ENCODE measurements around the gene MLLT3. TPM values are rescaled to one million over a fixed set of nuclear protein-coding genes. Genes with fewer than 3 reads are reported as not detected.
"Not testable (repeated sequence)": the region's sequence is repeated elsewhere in the genome, so short reads cannot be mapped to it uniquely, and the experiment has no call there.

The MLLT3 gene
- total RNA-seq, 1 experiment from 2014 or later: 21.6 TPM

GRCh38 chr9:20659474-20659967 lies 37.2 kb upstream of the MLLT3 start:
- H4K20me1 ChIP-seq (ENCODE audit: insufficient read depth): no peaks in the 10 kb centered on the region
- no peaks in the 10 kb centered on the region for H3K27me3 ChIP-seq (ENCODE audit: insufficient read depth, low read depth)
- H3K79me2 ChIP-seq (ENCODE audit: low read depth): no peaks in the 10 kb centered on the region
- no TSS peak for BruUV-seq (replicated peaks)
- no peaks in the 10 kb centered on the region for H3K9me3 ChIP-seq (ENCODE audit: insufficient read depth, low read depth)
- no peaks in the 10 kb centered on the region for H3K4me1 ChIP-seq (replicated peaks; ENCODE audit: insufficient read depth)
- TF ChIP-seq EZH2 (IDR thresholded peaks at IDR 0.05; ENCODE audit: low read depth): no peak
- no peak for TF ChIP-seq CTCF (conservative IDR thresholded peaks at IDR 0.05)
- no peak overlapping the region for H2AFZ ChIP-seq
- H3K4me2 ChIP-seq: no peak overlapping the region
- intact Hi-C loops (cut with micrococcal nuclease; ENCODE audit: unreplicated experiment): no loop called here
- no peaks in the 10 kb centered on the region for H3F3A ChIP-seq (ENCODE audit: insufficient read depth, low read depth)
- H3K9me2 ChIP-seq (ENCODE audit: insufficient read depth): no peaks in the 10 kb centered on the region
- DNase-seq: no peak
- ChIA-PET CTCF (no interaction called here), POLR2A (ENCODE audit: unreplicated experiment) (no interaction called here)
- H3K36me3 ChIP-seq (ENCODE audit: low read depth): no peaks in the 10 kb centered on the region
- no peak overlapping the region for H3K4me3 ChIP-seq
- H3K27ac ChIP-seq: no peak overlapping the region

- Histone ChIP-seq H3K27ac (no peak overlapping the region), H3F3A (ENCODE audit: insufficient read depth, low read depth) (no peaks in the 10 kb centered on the region), H2AFZ (no peak overlapping the region), H3K27me3 (ENCODE audit: insufficient read depth, low read depth) (no peaks in the 10 kb centered on the region), H3K36me3 (ENCODE audit: low read depth) (no peaks in the 10 kb centered on the region), H3K79me2 (ENCODE audit: low read depth) (no peaks in the 10 kb centered on the region), H3K9me3 (ENCODE audit: insufficient read depth, low read depth) (no peaks in the 10 kb centered on the region), H3K4me3 (no peak overlapping the region), H3K4me2 (no peak overlapping the region), H3K9me2 (ENCODE audit: insufficient read depth) (no peaks in the 10 kb centered on the region), H4K20me1 (ENCODE audit: insufficient read depth) (no peaks in the 10 kb centered on the region), H3K4me1 (replicated peaks; ENCODE audit: insufficient read depth) (no peaks in the 10 kb centered on the region)
- POLR2A ChIA-PET (ENCODE audit: unreplicated experiment): no interaction called here
- TF ChIP-seq CTCF (conservative IDR thresholded peaks at IDR 0.05) (no peak), EZH2 (IDR thresholded peaks at IDR 0.05; ENCODE audit: low read depth) (no peak)
- no TSS peak for BruUV-seq (replicated peaks)
- CTCF ChIA-PET: no interaction called here
- no peak for DNase-seq
- intact Hi-C loops (cut with micrococcal nuclease; ENCODE audit: unreplicated experiment): no loop called here
Measured at GRCh38 chr9:20658677-20659473, 36.6 kb upstream of the MLLT3 start.

- H3K4me3 ChIP-seq; H3K4me1 ChIP-seq (replicated peaks; ENCODE audit: insufficient read depth); H3K4me2 ChIP-seq; DNase-seq; H2AFZ ChIP-seq; H3K27ac ChIP-seq; H3K9me2 ChIP-seq (ENCODE audit: insufficient read depth); H4K20me1 ChIP-seq (ENCODE audit: insufficient read depth); H3K27me3 ChIP-seq (ENCODE audit: insufficient read depth, low read depth); BruUV-seq (replicated peaks); H3K79me2 ChIP-seq (ENCODE audit: low read depth); H3K9me3 ChIP-seq (ENCODE audit: insufficient read depth, low read depth); H3K36me3 ChIP-seq (ENCODE audit: low read depth); CTCF ChIA-PET; H3F3A ChIP-seq (ENCODE audit: insufficient read depth, low read depth); POLR2A ChIA-PET (ENCODE audit: unreplicated experiment); intact Hi-C loops (cut with micrococcal nuclease; ENCODE audit: unreplicated experiment): not testable (repeated sequence)
Measured at GRCh38 chr9:20658246-20658667, 36.0 kb upstream of the MLLT3 start.

GRCh38 chr9:20651939-20652338 lies 29.6 kb upstream of the MLLT3 start:
- H3K79me2 ChIP-seq (ENCODE audit: low read depth): no peaks in the 10 kb centered on the region
- intact Hi-C loops (cut with micrococcal nuclease; ENCODE audit: unreplicated experiment): no loop called here
- TF ChIP-seq CTCF (conservative IDR thresholded peaks at IDR 0.05): no peak
- TF ChIP-seq EZH2 (IDR thresholded peaks at IDR 0.05; ENCODE audit: low read depth): no peak
- H4K20me1 ChIP-seq (ENCODE audit: insufficient read depth): no peaks in the 10 kb centered on the region
- no peak overlapping the region for H3K4me3 ChIP-seq
- no peaks in the 10 kb centered on the region for H3F3A ChIP-seq (ENCODE audit: insufficient read depth, low read depth)
- BruUV-seq (replicated peaks): no TSS peak
- no peak overlapping the region for H3K27ac ChIP-seq
- no peak for DNase-seq
- no peaks in the 10 kb centered on the region for H3K36me3 ChIP-seq (ENCODE audit: low read depth)
- H3K9me2 ChIP-seq (ENCODE audit: insufficient read depth): no peaks in the 10 kb centered on the region
- H3K27me3 ChIP-seq (ENCODE audit: insufficient read depth, low read depth): no peaks in the 10 kb centered on the region
- no peaks in the 10 kb centered on the region for H3K9me3 ChIP-seq (ENCODE audit: insufficient read depth, low read depth)
- CTCF ChIA-PET: no interaction called here
- no peaks in the 10 kb centered on the region for H3K4me1 ChIP-seq (replicated peaks; ENCODE audit: insufficient read depth)
- no peak overlapping the region for H2AFZ ChIP-seq
- H3K4me2 ChIP-seq: no peak overlapping the region
- POLR2A ChIA-PET (ENCODE audit: unreplicated experiment): no interaction called here
